Inflammatory macrophage (primary cell): ENCODE results near the gene COL5A1.
"Not testable (repeated sequence)": the region's sequence is repeated elsewhere in the genome, so short reads cannot be mapped to it uniquely, and the experiment has no call there.

Experiments
- DNase-seq, 2 donors: peaks; one replicate each; pipeline ENCODE4 v3.0.0-alpha.2; 2020 to 2022

Gene COL5A1

DNA sequence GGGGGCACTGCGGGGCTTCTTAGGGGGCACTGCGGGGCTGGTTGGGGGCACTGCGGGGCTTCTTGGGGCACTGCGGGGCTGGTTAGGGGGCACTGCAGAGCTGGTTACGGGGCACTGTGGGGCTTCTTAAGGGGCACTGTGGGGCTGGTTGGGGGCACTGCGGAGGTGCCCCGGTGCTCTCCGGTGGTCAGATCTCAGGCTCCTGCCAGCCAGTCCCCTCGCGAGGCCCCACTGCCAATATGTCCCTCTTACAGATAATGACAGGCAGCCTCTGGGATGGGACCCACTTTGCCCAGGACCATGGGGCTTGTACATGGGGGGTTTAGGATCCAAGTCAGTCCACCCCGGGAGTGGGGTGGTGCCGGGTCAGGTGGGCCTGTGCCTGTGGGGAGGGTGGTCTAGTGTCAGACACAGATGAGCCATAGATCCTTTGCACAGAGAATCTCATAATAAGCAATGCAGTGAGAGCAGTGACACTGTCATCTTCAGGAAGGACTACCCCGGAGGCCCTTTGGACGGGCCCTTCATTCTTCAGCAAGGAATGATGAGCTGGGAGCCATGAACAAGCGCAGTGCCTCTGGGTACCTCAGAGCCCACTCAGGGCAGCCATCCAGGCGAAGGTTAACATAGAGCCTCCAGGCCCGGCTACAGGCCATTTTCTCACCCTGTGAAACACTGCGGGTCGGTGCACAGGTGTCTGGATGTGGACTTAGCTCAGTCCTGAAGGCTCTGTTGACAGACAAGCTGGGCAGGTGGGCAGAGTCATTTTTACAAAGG lies 38.2 kb downstream of the COL5A1 start:
- no peak for DNase-seq

DNA sequence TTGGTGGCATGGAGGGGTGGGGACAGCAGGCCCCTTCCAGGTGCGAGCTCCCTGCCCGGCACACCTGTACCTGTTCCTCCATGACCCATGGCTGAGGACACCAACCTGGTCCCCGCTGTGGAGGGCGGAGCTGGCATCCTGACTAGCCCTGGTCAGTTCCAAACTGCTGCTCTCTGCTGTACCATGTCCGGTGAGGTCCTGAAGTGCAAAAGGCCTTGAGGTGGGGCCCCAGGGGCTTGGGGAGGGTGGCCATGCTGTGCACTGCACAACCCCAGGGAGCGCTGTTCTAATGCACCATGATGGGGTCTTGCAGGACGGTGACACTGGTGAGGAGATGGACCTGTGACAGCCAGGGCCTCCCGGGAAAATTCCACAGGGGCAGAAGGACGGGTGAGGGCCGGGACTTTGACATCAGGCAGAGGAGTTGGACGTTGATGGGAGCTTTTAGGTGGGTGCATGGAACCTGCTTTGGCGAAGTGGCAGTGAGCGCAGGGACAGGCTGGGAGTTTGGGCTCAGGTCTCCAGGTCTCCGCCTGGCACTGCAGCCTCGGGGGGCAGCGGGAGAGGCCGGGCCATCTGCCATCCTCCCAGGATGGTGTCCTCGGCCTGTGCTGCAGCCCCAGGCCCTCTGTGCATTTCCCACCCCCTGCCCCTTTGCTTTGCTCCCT lies 38.9 kb downstream of the COL5A1 start:
- DNase-seq: no peak

DNA sequence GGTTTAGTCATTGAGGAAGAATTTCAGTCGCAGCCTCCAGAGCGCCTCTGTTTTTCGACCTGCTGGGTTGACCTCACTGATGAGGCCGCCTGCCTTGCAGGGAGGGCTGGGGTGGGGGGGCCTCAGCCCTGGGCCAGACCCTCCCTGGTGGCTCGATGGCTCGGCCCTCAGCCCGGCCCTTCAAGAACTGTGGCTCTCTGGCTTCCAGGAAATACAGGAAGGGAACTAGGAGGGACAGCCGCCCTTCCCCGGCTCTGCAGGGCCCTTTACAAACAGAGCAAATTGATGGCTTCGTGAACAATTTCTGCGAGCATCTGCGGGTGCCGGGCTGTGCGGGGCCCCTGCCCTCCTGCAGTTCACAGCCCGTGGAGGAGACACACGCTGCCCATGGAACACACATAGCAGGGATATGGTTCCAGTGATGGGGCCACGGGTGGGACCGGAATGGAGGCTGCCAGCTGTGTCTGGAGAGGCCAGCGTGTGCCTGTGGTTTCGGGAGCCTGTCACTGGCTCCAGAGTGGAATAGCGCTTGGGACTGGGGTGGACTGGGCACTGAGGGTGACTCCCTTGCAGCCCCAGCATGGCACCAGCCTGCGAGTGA lies 39.6 kb downstream of the COL5A1 start:
- DNase-seq: no peak

DNA sequence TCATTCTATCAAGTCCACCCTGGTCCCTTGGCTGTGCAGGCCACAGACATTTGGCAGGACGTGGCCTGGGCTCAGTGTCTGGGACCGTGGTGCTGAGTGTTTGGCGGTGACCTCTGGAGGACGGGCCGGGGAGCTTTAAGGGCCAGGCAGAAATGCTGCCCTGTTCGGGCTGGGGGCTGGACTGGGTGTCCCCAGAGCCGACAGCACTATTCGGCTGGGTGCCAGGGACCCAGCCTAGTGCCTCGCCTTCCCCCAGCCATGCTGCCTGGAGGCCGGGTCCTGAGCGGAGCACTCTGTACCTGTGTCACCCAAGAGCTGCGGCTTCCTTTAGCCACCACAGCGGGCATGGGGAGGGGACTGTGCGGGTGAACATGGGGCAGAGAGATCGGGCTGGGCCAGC lies 40.4 kb downstream of the COL5A1 start:
- no peak for DNase-seq

DNA sequence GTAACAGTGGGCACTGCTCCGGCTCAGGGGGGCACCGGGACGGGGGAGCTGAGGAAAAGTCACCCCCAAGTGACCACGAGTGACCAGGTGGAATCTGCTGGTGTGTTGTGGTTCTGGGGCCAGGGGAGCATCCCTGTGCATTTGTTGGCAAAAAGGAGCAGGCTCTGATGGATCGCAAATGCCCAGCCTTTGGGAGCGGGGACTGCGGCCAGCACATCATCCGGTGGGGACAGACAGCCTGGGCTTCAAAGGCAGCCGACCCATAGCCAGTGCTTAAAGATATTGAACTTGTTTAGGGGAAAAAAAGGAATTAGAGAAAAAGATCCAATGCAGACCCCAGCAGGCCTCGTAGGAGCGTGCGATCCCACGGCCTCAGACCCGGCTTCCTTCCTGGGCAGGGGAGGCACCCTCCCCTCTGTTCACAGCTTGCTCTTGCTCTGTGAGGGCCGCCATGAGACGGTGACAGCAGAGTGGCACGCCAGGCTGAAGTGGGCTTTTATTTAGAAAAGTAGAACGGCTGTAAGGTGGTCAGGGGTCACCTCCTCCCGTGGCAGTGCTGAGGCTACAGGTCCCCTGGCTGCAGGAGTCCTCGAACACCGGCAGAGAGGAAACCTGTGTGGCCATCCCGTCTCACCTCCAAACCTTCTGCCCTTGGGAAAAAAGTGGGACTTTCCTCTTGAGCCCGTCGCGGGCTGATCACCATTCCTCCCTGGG lies 41.2 kb downstream of the COL5A1 start:
- DNase-seq: no peak

DNA sequence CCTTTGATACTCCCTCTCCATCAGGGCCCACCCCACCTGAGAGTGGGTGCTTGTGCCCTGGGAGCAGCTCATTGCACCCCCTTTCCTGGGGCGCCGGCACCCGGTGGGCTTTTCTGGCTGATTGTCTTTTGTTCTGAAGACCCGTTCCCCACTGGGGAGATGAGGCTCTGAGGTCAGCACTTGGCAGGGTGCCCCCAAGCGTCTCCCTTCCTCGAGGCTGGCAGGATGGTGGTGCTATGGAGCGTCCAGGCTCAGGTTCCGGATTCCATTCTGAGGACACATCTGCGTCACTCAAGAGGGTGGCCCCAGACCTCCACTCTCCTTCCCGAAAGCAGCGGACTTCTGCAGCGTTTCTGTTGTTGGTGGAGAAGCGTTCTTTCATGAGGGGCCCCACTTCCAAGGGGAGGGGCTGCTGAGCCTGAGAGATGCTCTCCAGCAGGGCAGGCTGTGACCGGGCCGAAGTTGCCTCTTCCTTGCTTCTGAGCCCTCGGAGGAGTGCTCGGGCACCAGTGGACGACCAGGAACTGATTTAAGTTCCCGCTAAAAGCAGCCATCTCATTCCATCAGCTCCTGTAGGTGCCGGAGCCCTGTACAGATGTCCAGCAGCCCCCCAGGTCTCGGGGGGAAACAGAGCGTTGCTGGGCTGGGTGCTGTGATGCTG lies 42.2 kb downstream of the COL5A1 start:
- no peak for DNase-seq

DNA sequence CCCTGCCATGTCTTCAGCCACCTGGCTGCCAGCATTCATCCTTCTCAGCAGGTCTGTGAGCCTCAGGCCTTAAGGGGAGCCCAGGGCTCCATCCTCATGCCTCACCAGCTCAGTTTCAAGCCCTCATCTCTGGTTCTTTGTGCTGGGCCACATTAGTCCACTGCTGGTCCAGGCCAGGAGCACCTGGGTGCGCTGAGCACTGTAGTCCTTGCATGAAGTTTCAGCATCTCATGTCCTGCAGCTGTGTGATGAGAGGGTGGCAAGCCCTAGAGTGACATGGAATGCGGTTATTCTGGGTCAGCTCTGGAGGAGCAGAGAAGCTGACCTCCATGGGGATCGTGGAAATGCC lies 42.7 kb downstream of the COL5A1 start:
- DNase-seq: no peak

DNA sequence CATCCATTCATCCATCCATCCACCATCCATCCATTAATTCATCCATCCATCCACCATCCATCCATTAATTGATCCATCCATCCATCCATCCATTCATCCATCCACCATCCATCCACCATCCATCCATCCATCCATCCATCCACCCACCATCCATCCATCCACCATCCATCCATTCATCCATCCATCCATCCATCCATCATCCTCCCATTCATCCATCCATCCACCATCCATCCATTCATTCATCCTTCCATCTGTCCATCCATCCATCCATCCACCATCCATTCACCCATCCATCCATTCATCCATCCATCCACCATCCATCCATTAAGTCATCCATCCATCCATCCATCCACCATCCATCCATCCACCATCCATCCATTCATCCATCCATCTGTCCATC lies 43.3 kb downstream of the COL5A1 start:
- not testable (repeated sequence) for DNase-seq

DNA sequence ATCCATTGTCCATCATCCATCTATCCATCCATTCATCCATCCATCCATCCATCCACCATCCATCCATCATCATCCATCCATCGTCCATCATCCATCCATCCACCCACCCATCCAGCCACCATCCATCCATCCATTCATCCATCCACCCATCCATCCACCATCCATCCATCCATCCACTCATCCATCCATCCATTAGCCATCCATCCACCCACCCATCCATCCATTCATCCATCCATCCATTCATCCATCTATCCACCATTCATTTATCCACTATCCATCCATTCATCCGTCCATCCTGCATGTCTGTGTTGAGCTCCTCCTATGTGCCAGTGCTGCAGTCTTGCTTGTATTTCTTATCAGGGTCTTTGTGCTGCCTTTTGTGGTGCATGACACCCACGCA lies 44.2 kb downstream of the COL5A1 start:
- no peak for DNase-seq

DNA sequence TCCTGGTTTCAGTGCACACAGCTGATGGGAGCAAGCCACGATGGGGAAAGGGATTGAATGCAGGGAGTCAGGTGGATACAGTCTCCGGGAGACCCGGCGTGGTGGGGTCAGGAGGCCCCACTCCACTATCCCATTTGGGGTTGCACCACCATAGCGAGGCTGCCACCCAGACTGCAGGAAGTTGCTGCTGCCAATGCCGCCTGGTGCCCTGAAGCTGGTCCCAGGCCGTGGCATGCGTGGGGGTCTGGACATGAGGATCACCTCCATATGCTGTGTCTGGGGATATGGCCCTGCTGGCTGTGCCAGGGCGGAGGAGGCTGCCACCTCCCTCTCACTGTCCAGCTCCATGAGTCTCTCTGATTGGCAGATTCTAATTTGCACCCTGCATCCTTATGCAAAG lies 45.3 kb downstream of the COL5A1 start:
- no peak for DNase-seq

DNA sequence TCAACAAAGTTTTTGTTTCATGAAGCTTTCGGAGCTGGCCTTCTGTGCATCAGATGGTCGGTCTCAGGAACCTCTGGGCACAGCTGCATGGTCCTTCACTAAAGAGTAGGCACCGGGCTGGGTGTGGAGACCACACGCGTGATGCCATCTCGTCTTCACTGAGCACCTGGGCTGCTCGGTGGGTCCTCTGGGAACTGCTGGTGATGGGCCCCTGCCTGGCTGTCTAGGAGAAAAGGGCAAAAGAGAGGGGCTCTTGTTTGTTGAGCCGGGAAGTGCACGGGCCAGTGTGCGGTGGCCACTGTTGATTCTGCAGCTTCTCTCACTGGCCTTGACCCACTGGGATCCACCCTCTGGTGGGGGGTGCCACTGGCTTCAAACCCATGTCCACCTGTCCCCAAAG lies 46.0 kb downstream of the COL5A1 start:
- no peak for DNase-seq

DNA sequence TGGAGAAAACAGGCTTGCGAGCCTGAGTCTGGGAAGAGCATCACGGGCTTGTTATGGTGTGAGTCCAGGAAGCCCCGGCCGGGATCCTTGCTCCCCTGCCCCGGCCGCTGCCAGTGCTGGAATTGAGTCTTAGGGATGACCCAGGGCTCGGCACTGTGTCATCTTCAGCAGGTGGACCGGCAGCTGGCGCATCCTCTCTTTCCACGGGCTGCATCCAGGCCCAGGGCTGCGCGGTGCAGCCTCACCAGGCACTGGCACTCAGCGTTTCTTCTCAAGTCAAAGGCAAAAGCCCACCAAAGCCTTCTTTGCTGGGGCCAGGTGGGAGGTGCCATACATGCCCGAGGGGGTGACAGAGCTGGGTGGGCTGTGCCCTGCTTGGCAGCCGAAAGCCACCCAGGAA lies 46.6 kb downstream of the COL5A1 start:
- DNase-seq: no peak

DNA sequence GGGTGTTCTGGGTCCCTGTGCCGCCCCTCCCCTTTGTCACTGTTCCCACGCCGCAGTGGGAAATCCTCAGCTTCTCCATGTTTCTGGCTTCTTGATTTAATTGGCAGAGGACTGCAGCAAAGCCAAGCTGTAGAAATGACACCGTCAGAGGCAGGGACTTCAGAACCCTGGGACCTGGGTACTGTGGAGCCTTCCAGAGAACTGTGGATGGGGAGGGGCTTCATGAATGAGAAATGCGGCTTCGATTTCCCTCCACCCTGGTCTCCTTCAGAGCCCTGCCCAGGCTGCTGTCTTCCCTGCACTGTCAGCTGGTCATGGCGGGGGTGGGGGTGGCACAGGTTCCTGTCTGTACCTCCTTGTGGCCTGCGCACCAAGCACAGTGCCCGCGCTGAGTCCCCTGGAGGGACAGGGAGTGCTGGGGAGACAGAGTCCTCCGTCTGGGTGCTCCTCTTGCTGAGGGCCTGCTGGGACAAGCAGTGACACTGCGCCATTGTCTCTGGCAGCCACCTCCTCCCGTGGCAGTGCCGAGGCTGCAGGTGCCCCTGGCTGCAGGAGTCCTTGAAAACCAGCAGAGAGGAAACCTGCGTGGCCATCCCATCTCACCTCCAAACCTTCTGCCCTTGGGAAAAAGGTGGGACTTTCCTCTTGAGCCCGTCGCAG lies 47.2 kb downstream of the COL5A1 start:
- no peak for DNase-seq

DNA sequence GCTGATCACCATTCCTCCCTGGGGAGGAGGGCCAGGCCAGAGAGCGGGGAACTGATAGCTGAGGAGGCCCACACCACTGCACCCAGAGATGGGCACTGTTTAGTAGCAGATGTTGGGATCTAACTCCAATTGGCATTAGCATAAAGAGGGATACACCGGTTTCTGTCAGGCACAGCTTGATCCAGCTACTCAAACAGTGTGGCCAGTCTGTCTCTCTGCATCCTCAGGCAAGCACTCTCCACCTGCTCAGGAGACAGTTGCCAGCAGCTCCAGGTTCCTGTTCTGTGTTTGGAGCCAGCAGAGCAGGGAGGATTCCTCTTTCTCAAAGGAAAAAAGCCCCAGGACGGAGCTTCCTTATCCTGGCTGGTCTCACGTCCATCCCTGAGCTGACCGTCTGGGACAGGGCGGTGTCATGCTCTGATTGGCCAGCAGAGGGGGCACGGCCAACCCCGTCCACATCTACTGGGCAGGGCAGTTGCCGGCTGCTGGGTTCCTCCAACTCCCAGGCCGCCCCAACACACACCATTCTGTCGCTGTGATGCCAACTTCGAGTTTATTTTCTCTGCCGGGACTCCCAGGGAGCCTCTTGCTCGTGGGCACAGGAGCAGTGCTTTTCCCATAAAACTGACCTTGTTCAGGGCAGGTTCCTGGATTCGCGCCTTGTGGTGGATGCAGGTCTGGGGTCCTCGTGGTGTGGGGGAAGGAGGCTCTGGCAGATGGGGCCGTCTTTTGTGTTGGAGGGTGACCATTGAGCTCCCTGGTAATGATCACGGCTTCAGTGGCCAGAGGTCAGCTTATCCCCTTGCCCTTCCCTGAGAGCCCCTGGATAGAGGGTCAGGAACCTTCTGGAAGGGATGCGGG lies 47.9 kb downstream of the COL5A1 start:
- DNase-seq: peak; percentile 51 to 63

DNA sequence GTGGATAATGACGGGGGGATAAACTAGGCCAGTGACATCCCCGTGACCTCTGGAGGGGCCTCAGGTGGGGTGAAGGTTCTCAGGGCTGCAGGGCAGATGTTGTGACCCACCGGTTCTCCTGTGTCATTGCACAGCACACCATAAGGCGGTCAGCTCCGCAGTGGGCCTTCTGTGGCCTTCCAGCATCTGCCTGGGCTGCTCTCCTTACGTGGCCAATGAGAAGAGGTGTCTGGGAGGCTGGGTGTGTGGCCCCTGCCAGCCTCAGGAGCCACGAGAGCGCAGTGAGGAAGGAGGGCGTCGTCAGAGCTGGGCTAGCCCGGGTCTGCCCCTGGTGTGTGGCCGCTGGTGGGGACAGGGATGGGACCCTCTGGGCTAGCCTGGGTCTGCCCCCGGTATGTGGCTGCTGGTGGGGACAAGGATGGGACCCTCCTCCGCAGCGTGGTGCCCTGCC lies 48.7 kb downstream of the COL5A1 start:
- DNase-seq: no peak

DNA sequence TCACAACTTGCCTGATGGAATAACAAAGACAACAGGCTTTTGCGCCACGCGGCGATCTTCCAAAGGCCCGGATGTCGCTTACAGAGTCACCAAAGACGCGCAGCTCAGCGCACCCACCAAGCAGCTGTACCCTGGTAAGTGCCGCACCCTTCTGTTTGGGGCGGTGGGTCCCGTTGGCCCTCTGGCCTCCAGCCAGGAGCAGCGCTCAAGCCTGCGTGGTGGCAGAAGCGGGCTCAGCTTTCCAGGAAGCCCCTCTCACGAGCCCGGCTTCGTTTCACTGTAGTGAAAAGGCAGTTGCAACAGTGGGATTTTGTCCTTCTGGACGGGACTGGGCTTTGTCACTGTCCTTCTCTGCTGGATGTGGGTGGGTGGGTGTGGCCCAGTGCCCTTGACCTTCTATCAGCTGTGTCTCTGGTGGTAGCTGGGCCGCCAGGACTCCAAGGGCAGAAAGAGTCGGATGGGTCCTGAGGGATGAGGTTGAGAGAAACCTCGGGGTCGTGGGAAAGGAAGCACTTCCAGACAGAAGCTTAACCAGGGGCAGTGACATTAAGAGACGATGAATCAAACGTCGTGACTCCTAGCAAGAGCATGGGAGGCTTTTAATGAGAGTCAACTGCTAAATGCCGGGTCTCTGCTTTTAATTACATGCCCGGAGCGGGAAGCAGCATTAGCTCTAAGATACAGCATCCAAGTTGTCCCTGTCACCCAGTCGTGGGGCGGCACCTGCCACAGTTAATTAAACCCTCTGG lies 49.5 kb downstream of the COL5A1 start:
- no peak for DNase-seq

DNA sequence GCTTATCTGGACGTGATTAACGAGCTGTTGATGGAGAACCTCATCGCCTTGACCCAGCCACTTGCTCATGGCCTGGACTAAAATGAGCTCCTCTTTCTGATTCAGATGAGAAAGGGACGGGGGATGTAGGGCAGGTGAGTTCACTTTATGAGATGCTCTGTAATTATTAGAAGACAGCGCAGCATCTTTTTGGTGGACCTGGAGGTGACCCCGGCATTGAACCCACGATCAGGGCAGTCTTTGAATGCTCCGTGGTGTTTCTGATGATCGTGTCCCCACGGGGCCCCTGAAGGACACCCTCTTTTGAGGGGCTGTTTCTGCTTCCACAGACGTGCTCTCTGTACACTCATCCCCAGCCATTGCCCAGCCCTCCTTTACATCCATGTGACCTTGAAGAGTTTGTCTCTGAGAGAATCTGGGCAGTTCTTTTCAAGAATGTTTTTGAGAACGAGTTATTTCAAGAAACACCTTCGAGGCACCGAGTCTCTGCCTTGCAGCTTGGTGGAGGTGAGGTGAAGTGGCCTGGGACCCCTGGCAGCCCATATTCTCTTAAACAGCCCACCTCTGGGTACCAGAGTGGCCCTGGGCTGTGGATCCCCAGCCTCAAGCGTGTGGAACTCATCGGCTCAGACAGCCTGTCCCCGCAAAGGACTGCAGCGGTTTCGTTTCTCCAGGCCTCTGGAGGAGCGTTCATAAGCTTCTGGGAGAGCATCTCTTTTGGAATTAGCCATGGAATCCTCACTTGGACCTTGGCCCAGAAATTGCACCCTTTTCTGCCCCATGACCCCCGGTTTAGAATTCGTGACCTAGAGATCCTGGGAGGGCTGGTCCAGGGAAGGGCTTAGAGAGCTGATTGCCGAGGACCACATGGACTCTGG lies 50.3 kb downstream of the COL5A1 start:
- DNase-seq: no peak

DNA sequence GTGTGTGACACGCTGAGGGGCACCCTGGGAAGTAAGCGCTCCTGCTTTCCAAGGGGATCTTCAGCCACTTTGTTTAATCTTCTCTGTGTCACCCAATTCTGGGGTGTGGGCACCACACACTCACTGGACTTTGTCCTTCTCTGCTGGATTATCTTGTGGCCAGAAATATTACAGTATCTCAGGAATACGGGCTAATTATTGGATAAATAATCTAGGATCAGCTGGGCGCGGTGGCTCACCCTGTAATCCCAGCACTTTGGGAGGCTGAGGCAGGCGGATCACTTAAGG lies 50.9 kb downstream of the COL5A1 start:
- no peak for DNase-seq

DNA sequence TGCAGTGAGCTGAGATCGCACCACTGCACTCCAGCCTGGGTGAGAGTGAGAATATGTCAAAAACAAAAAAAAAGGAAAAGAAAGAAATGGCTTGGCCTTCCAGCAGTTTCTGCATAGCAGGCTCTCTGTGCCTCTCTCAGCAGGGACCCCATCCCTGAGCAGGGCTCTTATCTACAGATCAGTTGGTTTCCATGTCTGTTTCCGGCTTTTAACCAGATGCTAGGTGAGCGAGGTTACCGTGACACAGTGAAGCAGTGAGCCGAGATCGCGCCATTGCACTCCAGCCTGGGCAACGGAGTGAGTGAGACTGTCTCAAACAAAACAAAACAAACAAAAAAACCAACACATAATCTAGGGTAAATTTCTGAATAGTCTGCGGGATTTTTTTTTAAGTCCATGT lies 51.4 kb downstream of the COL5A1 start:
- no peak for DNase-seq
